Fibroblast of skin of left biceps (primary cell): ENCODE data around the gene EPN3.

Experiments
- DNase-seq, 2 experiments: peaks; one replicate each; pipeline ENCODE4 v3.0.0-alpha.2; 2013; ENCODE audit warnings: low read depth in 2 of 2

The EPN3 gene

GRCh38 chr17:50588391-50589049 is 56.0 kb downstream of the EPN3 start:
- DNase-seq: no peak

- DNase-seq: no peak
Measured at GRCh38 chr17:50589095-50589705, 56.7 kb downstream of the EPN3 start.

- no peak for DNase-seq
Measured at GRCh38 chr17:50590946-50591737, 58.6 kb downstream of the EPN3 start.

- no peak for DNase-seq
Measured at GRCh38 chr17:50593321-50593720, 60.8 kb downstream of the EPN3 start.
